GM23338 (cell line): Measurements from ENCODE around the gene CPXM2. TPM values are rescaled to one million over a fixed set of nuclear protein-coding genes. Genes with fewer than 3 reads are reported as not detected.

Experiments
- ATAC-seq: fragments of 200-7000 bp; cut with Tn5 transposase; 3 replicates; pipeline ENCODE4 v1.9.1; 2020
- DNase-seq: peaks from one replicate; pipeline ENCODE4 v3.0.0-alpha.2; 2015; ENCODE audit warnings: low spot score
- H2AFZ ChIP-seq: fragments of 200-600 bp; sonication (generic); 2 replicates; pipeline ENCODE4 v1.8.0; 2016; ENCODE audit warnings: antibody characterized with exemption, mild to moderate bottlenecking, moderate library complexity
- H3F3A ChIP-seq: fragments of 200-600 bp; sonication (generic); replicated peaks from 2 replicates; pipeline ENCODE4 v1.8.0; 2017; ENCODE audit warnings: antibody characterized with exemption, mixed run types, low read depth
- H3K27ac ChIP-seq: fragments of 200-600 bp; sonication (generic); 2 replicates; pipeline ENCODE4 v1.6.1; 2016; ENCODE audit warnings: low read depth
- H3K27me3 ChIP-seq: fragments of 200-600 bp; sonication (generic); 2 replicates; pipeline ENCODE4 v1.8.0; 2016; ENCODE audit warnings: mild to moderate bottlenecking, mixed run types, moderate library complexity; ENCODE audit not compliant: insufficient read depth
- H3K36me3 ChIP-seq: fragments of 200-600 bp; sonication (generic); 2 replicates; pipeline ENCODE4 v1.8.0; 2016; ENCODE audit warnings: mild to moderate bottlenecking; ENCODE audit not compliant: insufficient read depth
- H3K4me1 ChIP-seq: fragments of 200-600 bp; sonication (generic); 2 replicates; pipeline ENCODE4 v1.8.0; 2016; ENCODE audit warnings: mild to moderate bottlenecking, moderate library complexity; ENCODE audit not compliant: insufficient read depth
- H3K4me2 ChIP-seq: fragments of 200-600 bp; sonication (generic); 2 replicates; pipeline ENCODE4 v1.7.1; 2017; ENCODE audit warnings: mixed run types
- H3K4me3 ChIP-seq: fragments of 200-600 bp; sonication (generic); 2 replicates; pipeline ENCODE4 v1.6.1; 2016; ENCODE audit warnings: mixed run types
- H3K79me2 ChIP-seq: fragments of 200-600 bp; sonication (generic); replicated peaks from 2 replicates; pipeline ENCODE4 v1.8.0; 2017; ENCODE audit warnings: mild to moderate bottlenecking; ENCODE audit not compliant: insufficient read depth
- H3K9me2 ChIP-seq: fragments of 200-600 bp; sonication (generic); 2 replicates; pipeline ENCODE4 v1.8.0; 2017; ENCODE audit not compliant: insufficient read depth
- H4K20me1 ChIP-seq: fragments of 200-600 bp; sonication (generic); replicated peaks from 2 replicates; pipeline ENCODE4 v1.8.0; 2017; ENCODE audit warnings: mild to moderate bottlenecking; ENCODE audit not compliant: insufficient read depth
- H3K27ac Mint-ChIP-seq: 2 replicates; pipeline ENCODE4 v1.8.0; 2020; ENCODE audit warnings: inconsistent platforms, mild to moderate bottlenecking, moderate library complexity, mixed read lengths
- H3K27me3 Mint-ChIP-seq: 3 replicates; pipeline ENCODE4 v1.8.0; 2022; ENCODE audit warnings: low read depth, mild to moderate bottlenecking, moderate library complexity, mixed read lengths, inconsistent platforms; ENCODE audit not compliant: insufficient read depth, poor library complexity
- H3K36me3 Mint-ChIP-seq: 3 replicates; pipeline ENCODE4 v1.8.0; 2021; ENCODE audit warnings: low read depth, mild to moderate bottlenecking, inconsistent platforms, moderate library complexity, mixed read lengths
- H3K4me1 Mint-ChIP-seq: 3 replicates; pipeline ENCODE4 v1.8.0; 2020; ENCODE audit warnings: mild to moderate bottlenecking, inconsistent platforms, mixed read lengths
- H3K4me3 Mint-ChIP-seq: 3 replicates; pipeline ENCODE4 v1.8.0; 2021; ENCODE audit warnings: moderate library complexity, mild to moderate bottlenecking, inconsistent platforms, mixed read lengths
- H3K9me3 Mint-ChIP-seq: 3 replicates; pipeline ENCODE4 v1.8.0; 2020; ENCODE audit warnings: moderate library complexity, mild to moderate bottlenecking, inconsistent platforms, mixed read lengths
- CREB1 ChIP-seq: fragments of 250-450 bp; sonication (Bioruptor Pico); IDR thresholded peaks from 2 replicates; pipeline ENCODE4 v1.5.0; 2020; ENCODE audit warnings: low read depth, mild to moderate bottlenecking, moderate library complexity
- ETS1 ChIP-seq: IDR thresholded peaks from 2 replicates; pipeline ENCODE4 v1.6.1; 2016; ENCODE audit warnings: antibody characterized with exemption
- EZH2 ChIP-seq: fragments of 200-600 bp; sonication (generic); IDR thresholded peaks from one replicate; pipeline ENCODE4 v1.8.0; 2017; ENCODE audit warnings: antibody characterized with exemption, mild to moderate bottlenecking, low read depth; ENCODE audit not compliant: unreplicated experiment
- EZH2phosphoT487 ChIP-seq: fragments of 200-600 bp; sonication (generic); IDR thresholded peaks from one replicate; pipeline ENCODE4 v1.8.1; 2018; ENCODE audit warnings: antibody characterized with exemption; ENCODE audit not compliant: unreplicated experiment
- JUNB ChIP-seq: IDR thresholded peaks from one replicate; pipeline ENCODE4 v1.6.1; 2016; ENCODE audit warnings: antibody characterized with exemption; ENCODE audit not compliant: unreplicated experiment
- NANOG ChIP-seq: IDR thresholded peaks from 2 replicates; pipeline ENCODE4 v1.6.1; 2016; ENCODE audit warnings: antibody characterized with exemption, borderline replicate concordance
- POLR2AphosphoS5 ChIP-seq: IDR thresholded peaks from 2 replicates; pipeline ENCODE4 v1.6.1; 2016; ENCODE audit warnings: antibody characterized with exemption, low read depth
- STAT1 ChIP-seq: IDR thresholded peaks from one replicate; pipeline ENCODE4 v1.6.1; 2016; ENCODE audit warnings: antibody characterized with exemption; ENCODE audit not compliant: unreplicated experiment
- ZNF114 ChIP-seq: fragments of 250-450 bp; sonication (Bioruptor Pico); IDR thresholded peaks from 2 replicates; pipeline ENCODE4 v1.5.0; 2020; ENCODE audit warnings: mild to moderate bottlenecking, moderate library complexity
- ZNF331 ChIP-seq: fragments of 250-450 bp; sonication (Bioruptor Pico); IDR thresholded peaks from 2 replicates; pipeline ENCODE4 v1.5.0; 2020; ENCODE audit warnings: low read depth, mild to moderate bottlenecking, moderate library complexity
- polyA plus RNA-seq: library from polyadenylated mRNA; unstranded; fragments of >200 nt; fragmentation: Nextera tagmentation; extraction: Ambion mirVana; gene quantifications from 2 replicates; pipeline ENCODE4 v1.2.1, GENCODE V29; 2016
- total RNA-seq: library from RNA; depleted of rRNA; stranded (reverse); fragments of >200 nt; shearing (Covaris generic); gene quantifications from 2 replicates; pipeline ENCODE4 v1.2.3, GENCODE V29; 2014
- TF ChIP-seq, protein P1 (sequence below): fragments of 250-450 bp; sonication (Bioruptor Pico); IDR thresholded peaks from 2 replicates; pipeline ENCODE4 v1.5.0; 2020; ENCODE audit warnings: mild to moderate bottlenecking, moderate library complexity

Gene CPXM2
- total and polyA plus RNA-seq, 2 experiments from 2014 or later: 1.6 to 8.1 TPM

GRCh38 chr10:123754123-123754522 is 137.5 kb downstream of the CPXM2 start:
- peaks cover 28% of the 10 kb centered on the region for H3K4me1 Mint-ChIP-seq
- peaks cover 18% of the 10 kb centered on the region for H3K9me3 Mint-ChIP-seq
- H3K27ac ChIP-seq: no peak overlapping the region
- ATAC-seq (peak; percentile 52), DNase-seq (no peak)
- peak overlapping the region; percentile 66 for H3K4me2 ChIP-seq
- H2AFZ ChIP-seq: no peak overlapping the region
- peaks cover 26% of the 10 kb centered on the region for H3K4me1 ChIP-seq
- no peak overlapping the region for H3K27ac Mint-ChIP-seq
- H4K20me1 ChIP-seq: no peaks in the 10 kb centered on the region
- no peak overlapping the region for H3K4me3 Mint-ChIP-seq
- H3K4me3 ChIP-seq: no peak overlapping the region
- H3K36me3 ChIP-seq: no peaks in the 10 kb centered on the region
- H3F3A ChIP-seq: 0 out of 2 replicates have a peak, but pooled peaks cover 3% of the 10 kb centered on the region
- H3K36me3 Mint-ChIP-seq: peaks cover 25% of the 10 kb centered on the region
- H3K9me2 ChIP-seq: peaks cover 4% of the 10 kb centered on the region; the same call in 1 of the 2 replicates
- H3K79me2 ChIP-seq: no peaks in the 10 kb centered on the region
- TF ChIP-seq JUNB (no peak), EZH2phosphoT487 (no peak), ZNF331 (CRISPR knock-in tag) (no peak), EZH2 (no peak), ZNF114 (CRISPR knock-in tag) (no peak), ETS1 (no peak), POLR2AphosphoS5 (no peak), NANOG (no peak), CREB1 (CRISPR knock-in tag) (no peak), STAT1 (no peak)
- TF ChIP-seq, protein P1, sequence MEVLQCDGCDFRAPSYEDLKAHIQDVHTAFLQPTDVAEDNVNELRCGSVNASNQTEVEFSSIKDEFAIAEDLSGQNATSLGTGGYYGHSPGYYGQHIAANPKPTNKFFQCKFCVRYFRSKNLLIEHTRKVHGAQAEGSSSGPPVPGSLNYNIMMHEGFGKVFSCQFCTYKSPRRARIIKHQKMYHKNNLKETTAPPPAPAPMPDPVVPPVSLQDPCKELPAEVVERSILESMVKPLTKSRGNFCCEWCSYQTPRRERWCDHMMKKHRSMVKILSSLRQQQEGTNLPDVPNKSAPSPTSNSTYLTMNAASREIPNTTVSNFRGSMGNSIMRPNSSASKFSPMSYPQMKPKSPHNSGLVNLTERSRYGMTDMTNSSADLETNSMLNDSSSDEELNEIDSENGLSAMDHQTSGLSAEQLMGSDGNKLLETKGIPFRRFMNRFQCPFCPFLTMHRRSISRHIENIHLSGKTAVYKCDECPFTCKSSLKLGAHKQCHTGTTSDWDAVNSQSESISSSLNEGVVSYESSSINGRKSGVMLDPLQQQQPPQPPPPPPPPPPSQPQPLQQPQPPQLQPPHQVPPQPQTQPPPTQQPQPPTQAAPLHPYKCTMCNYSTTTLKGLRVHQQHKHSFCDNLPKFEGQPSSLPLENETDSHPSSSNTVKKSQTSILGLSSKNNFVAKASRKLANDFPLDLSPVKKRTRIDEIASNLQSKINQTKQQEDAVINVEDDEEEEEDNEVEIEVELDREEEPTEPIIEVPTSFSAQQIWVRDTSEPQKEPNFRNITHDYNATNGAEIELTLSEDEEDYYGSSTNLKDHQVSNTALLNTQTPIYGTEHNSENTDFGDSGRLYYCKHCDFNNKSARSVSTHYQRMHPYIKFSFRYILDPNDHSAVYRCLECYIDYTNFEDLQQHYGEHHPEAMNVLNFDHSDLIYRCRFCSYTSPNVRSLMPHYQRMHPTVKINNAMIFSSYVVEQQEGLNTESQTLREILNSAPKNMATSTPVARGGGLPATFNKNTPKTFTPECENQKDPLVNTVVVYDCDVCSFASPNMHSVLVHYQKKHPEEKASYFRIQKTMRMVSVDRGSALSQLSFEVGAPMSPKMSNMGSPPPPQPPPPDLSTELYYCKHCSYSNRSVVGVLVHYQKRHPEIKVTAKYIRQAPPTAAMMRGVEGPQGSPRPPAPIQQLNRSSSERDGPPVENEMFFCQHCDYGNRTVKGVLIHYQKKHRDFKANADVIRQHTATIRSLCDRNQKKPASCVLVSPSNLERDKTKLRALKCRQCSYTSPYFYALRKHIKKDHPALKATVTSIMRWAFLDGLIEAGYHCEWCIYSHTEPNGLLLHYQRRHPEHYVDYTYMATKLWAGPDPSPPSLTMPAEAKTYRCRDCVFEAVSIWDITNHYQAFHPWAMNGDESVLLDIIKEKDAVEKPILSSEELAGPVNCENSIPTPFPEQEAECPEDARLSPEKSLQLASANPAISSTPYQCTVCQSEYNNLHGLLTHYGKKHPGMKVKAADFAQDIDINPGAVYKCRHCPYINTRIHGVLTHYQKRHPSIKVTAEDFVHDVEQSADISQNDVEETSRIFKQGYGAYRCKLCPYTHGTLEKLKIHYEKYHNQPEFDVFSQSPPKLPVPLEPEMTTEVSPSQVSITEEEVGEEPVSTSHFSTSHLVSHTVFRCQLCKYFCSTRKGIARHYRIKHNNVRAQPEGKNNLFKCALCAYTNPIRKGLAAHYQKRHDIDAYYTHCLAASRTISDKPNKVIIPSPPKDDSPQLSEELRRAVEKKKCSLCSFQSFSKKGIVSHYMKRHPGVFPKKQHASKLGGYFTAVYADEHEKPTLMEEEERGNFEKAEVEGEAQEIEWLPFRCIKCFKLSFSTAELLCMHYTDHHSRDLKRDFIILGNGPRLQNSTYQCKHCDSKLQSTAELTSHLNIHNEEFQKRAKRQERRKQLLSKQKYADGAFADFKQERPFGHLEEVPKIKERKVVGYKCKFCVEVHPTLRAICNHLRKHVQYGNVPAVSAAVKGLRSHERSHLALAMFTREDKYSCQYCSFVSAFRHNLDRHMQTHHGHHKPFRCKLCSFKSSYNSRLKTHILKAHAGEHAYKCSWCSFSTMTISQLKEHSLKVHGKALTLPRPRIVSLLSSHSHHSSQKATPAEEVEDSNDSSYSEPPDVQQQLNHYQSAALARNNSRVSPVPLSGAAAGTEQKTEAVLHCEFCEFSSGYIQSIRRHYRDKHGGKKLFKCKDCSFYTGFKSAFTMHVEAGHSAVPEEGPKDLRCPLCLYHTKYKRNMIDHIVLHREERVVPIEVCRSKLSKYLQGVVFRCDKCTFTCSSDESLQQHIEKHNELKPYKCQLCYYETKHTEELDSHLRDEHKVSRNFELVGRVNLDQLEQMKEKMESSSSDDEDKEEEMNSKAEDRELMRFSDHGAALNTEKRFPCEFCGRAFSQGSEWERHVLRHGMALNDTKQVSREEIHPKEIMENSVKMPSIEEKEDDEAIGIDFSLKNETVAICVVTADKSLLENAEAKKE (CRISPR knock-in tag): no peak
- no peaks in the 10 kb centered on the region for H3K27me3 ChIP-seq
- no peaks in the 10 kb centered on the region for H3K27me3 Mint-ChIP-seq
